Measurements from ENCODE around the gene UBA1. TPM values are rescaled to one million over a fixed set of nuclear protein-coding genes. Genes with fewer than 3 reads are reported as not detected.
A peak's percentile ranks its signal among the peaks of the same experiment; 100 is the strongest.

UBA1 gene
- total RNA-seq, 2 donors from 2014 or later = 227 to 243 TPM

GRCh38 chrX:47217121-47217851 lies 23.7 kb downstream of the UBA1 start:
- Mint-ChIP-seq H3K36me3 (peaks cover 17% of the 10 kb centered on the region), H3K27ac (peak overlapping the region; percentile 98 to 99), H3K9me3 (no peaks in the 10 kb centered on the region), H3K4me1 (ENCODE audit: low read depth in 2 of 2) (peaks cover 40 to 42% of the 10 kb centered on the region in 2 donors), H3K27me3 (no peaks in the 10 kb centered on the region), H3K4me3 (peak overlapping the region; percentile 95)
- DNase-seq (ENCODE audit: low spot score) = no peak
- ATAC-seq = no peak

- no peaks in the 10 kb centered on the region for H3K27me3 Mint-ChIP-seq
- H3K27ac Mint-ChIP-seq = peak overlapping the region; percentile 98 to 99
- ATAC-seq (peak; percentile 92), DNase-seq (ENCODE audit: low spot score) (peak; percentile 98)
- peak overlapping the region; percentile 95 for H3K4me3 Mint-ChIP-seq
- no peaks in the 10 kb centered on the region for H3K9me3 Mint-ChIP-seq
- peaks cover 16% of the 10 kb centered on the region for H3K36me3 Mint-ChIP-seq
- peaks cover 40 to 43% of the 10 kb centered on the region in 2 donors for H3K4me1 Mint-ChIP-seq (ENCODE audit: low read depth in 2 of 2)
Measured at GRCh38 chrX:47217852-47218279, 24.2 kb downstream of the UBA1 start.

DNA sequence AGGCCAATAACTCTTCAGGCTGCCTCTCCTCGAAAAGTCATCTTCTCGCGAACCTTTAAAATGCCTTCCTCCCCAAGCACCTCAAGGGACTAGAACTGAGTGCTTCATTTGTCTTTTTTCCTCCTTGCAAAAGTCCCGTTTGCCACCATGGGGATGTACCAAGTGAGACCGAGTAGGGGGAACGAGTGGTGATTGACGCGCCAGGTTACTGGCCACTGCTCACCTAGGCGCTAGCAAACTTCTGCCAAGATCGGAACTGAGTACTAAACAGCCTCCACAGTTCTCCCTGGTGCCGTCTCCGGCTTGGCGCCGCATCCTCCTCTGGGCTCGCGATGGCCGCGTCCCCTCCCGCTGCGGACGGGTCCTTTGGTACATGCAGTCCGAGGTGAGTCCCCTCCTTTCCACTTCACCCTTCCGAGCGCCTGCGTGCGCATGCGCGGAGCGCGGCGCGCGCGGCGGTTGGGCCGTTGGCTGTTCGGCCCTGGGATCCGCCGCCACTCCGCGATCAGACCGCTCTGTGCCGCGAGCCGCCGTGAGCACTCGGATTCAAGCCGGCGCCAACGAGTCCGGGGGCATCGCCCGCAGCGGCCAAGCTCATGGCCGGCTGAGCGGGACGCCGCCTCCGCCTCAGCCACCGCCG lies 24.8 kb downstream of the UBA1 start, which contains the start of gene CDK16:
TSS of gene CDK16 (plus strand) at position 402 of the 640 bp plus-strand sequence. CDS start 4,877 bp downstream, outside the sequence.
- H3K9me3 Mint-ChIP-seq = no peaks in the 10 kb centered on the region
- H3K4me3 Mint-ChIP-seq = peak within 1 kb of the TSS; percentile 95
- H3K27ac Mint-ChIP-seq = peak within 1 kb of the TSS; percentile 98 to 99
- ATAC-seq (peak; percentile 67 to 78), DNase-seq (ENCODE audit: low spot score) (peak; percentile 91)
- H3K36me3 Mint-ChIP-seq = peaks cover 16% of the 10 kb centered on the region
- H3K27me3 Mint-ChIP-seq = no peaks in the 10 kb centered on the region
- peaks cover 40 to 43% of the 10 kb centered on the region in 2 donors for H3K4me1 Mint-ChIP-seq (ENCODE audit: low read depth in 2 of 2)

GRCh38 chrX:47218920-47219815 lies 25.5 kb downstream of the UBA1 start:
- H3K27ac Mint-ChIP-seq = peak overlapping the region; percentile 98 to 99
- no peak for ATAC-seq
- H3K27me3 Mint-ChIP-seq = no peaks in the 10 kb centered on the region
- H3K4me1 Mint-ChIP-seq (ENCODE audit: low read depth in 2 of 2) = peaks cover 40 to 48% of the 10 kb centered on the region in 2 donors
- H3K36me3 Mint-ChIP-seq = peaks cover 12% of the 10 kb centered on the region
- H3K4me3 Mint-ChIP-seq = peak overlapping the region; percentile 92
- no peaks in the 10 kb centered on the region for H3K9me3 Mint-ChIP-seq
- DNase-seq (ENCODE audit: low spot score) = peak; percentile 78

- no peak overlapping the region for H3K4me3 Mint-ChIP-seq
- H3K9me3 Mint-ChIP-seq = no peaks in the 10 kb centered on the region
- peak overlapping the region in 1 of 2 donors; percentile 22 for H3K27ac Mint-ChIP-seq
- H3K27me3 Mint-ChIP-seq = no peaks in the 10 kb centered on the region
- H3K36me3 Mint-ChIP-seq = peaks cover 2% of the 10 kb centered on the region
- ATAC-seq (no peak), DNase-seq (ENCODE audit: low spot score) (peak; percentile 32)
- H3K4me1 Mint-ChIP-seq (ENCODE audit: low read depth in 2 of 2) = peaks cover 31 to 38% of the 10 kb centered on the region in 2 donors
Measured at GRCh38 chrX:47221756-47222155, 28.1 kb downstream of the UBA1 start.

GRCh38 chrX:47222751-47223350 lies 29.2 kb downstream of the UBA1 start:
- no peaks in the 10 kb centered on the region for H3K9me3 Mint-ChIP-seq
- H3K36me3 Mint-ChIP-seq = no peaks in the 10 kb centered on the region
- no peaks in the 10 kb centered on the region for H3K27me3 Mint-ChIP-seq
- H3K27ac Mint-ChIP-seq = no peak overlapping the region
- no peak overlapping the region for H3K4me3 Mint-ChIP-seq
- DNase-seq (ENCODE audit: low spot score) (peak; percentile 18), ATAC-seq (no peak)
- peaks cover 21 to 31% of the 10 kb centered on the region in 2 donors for H3K4me1 Mint-ChIP-seq (ENCODE audit: low read depth in 2 of 2)

DNA sequence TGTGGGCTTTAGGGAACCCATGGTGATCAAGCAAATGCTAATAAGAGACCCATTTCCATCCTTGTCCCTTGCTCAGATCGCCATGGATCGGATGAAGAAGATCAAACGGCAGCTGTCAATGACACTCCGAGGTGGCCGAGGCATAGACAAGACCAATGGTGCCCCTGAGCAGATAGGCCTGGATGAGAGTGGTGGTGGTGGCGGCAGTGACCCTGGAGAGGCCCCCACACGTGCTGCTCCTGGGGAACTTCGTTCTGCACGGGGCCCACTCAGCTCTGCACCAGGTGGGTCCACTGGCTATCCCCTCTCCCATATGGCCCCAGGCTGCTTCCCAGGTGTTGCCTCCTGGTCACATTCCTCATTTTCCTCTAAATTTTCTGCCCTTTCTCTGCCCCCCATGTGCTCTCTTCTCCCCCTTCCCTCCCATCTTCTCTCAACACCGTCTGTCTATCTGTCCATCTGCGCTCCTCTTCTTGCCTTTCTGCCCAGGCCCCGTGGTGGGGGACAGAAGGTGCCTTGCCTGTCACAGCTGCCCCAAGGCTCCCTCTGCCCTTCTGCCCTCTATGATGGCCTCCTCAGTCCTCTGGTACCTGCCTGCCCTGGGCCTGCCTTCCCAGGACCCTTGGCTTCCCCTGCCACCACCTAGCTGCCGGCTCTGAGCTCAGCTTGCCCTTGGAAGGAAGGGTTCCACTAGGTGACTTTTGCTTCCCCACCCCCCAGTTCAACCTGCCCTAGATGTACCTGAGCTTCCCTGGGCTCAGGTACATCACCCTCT lies 30.0 kb downstream of the UBA1 start:
- no peaks in the 10 kb centered on the region for H3K9me3 Mint-ChIP-seq
- ATAC-seq (no peak), DNase-seq (ENCODE audit: low spot score) (no peak)
- no peak overlapping the region for H3K4me3 Mint-ChIP-seq
- no peaks in the 10 kb centered on the region for H3K27me3 Mint-ChIP-seq
- no peaks in the 10 kb centered on the region for H3K36me3 Mint-ChIP-seq
- peaks cover 21 to 31% of the 10 kb centered on the region in 2 donors for H3K4me1 Mint-ChIP-seq (ENCODE audit: low read depth in 2 of 2)
- H3K27ac Mint-ChIP-seq = no peak overlapping the region

DNA sequence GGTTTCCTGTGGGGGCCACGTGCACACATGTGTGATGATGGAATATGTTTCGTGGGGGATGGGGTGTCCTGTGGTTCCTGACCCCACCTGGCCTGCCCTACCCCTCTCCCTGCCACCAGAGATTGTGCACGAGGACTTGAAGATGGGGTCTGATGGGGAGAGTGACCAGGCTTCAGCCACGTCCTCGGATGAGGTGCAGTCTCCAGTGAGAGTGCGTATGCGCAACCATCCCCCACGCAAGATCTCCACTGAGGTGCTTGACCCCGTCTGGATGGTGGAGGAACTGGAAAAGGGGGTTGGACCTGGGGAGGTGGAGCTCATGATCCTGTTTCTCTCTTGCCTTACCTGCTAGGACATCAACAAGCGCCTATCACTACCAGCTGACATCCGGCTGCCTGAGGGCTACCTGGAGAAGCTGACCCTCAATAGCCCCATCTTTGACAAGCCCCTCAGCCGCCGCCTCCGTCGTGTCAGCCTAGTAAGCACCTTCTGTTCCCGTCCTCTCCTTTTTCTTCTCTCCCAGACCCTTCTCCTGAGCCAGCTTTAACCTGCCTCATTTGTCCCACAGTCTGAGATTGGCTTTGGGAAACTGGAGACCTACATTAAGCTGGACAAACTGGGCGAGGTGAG lies 30.8 kb downstream of the UBA1 start:
- H3K27ac Mint-ChIP-seq = no peak overlapping the region
- no peaks in the 10 kb centered on the region for H3K9me3 Mint-ChIP-seq
- no peaks in the 10 kb centered on the region for H3K27me3 Mint-ChIP-seq
- peaks cover 18 to 27% of the 10 kb centered on the region in 2 donors for H3K4me1 Mint-ChIP-seq (ENCODE audit: low read depth in 2 of 2)
- no peaks in the 10 kb centered on the region for H3K36me3 Mint-ChIP-seq
- no peak overlapping the region for H3K4me3 Mint-ChIP-seq
- ATAC-seq (no peak), DNase-seq (ENCODE audit: low spot score) (peak; percentile 44)

GRCh38 chrX:47224896-47225290 lies 31.3 kb downstream of the UBA1 start:
- ATAC-seq = no peak
- H3K4me3 Mint-ChIP-seq = no peak overlapping the region
- no peaks in the 10 kb centered on the region for H3K27me3 Mint-ChIP-seq
- no peak overlapping the region for H3K27ac Mint-ChIP-seq
- peak; percentile 20 for DNase-seq (ENCODE audit: low spot score)
- peaks cover 13 to 22% of the 10 kb centered on the region in 2 donors for H3K4me1 Mint-ChIP-seq (ENCODE audit: low read depth in 2 of 2)
- H3K36me3 Mint-ChIP-seq = no peaks in the 10 kb centered on the region
- H3K9me3 Mint-ChIP-seq = no peaks in the 10 kb centered on the region

DNA sequence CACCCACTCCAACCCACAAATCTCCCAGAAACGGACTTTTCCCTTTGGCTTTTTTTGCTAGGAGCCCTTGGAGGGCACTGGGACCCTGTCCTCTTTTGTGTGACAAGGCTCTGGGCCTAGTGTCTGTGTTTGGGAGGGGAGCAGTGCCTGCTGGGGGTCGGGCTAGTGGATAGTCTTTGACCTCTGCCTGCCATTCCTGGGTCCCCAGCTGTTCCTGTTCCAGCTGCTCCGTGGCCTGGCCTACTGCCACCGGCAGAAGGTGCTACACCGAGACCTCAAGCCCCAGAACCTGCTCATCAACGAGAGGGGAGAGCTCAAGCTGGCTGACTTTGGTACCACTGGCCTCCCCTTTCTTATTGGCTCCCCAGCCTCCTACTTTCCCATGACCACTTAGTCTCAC lies 32.4 kb downstream of the UBA1 start:
- ATAC-seq = no peak
- peak; percentile 13 for DNase-seq (ENCODE audit: low spot score)
- no peak overlapping the region for H3K27ac Mint-ChIP-seq
- no peaks in the 10 kb centered on the region for H3K27me3 Mint-ChIP-seq
- no peaks in the 10 kb centered on the region for H3K9me3 Mint-ChIP-seq
- H3K36me3 Mint-ChIP-seq = no peaks in the 10 kb centered on the region
- H3K4me3 Mint-ChIP-seq = no peak overlapping the region
- peaks cover 1 to 11% of the 10 kb centered on the region in 2 donors for H3K4me1 Mint-ChIP-seq (ENCODE audit: low read depth in 2 of 2)

- no peak overlapping the region for H3K27ac Mint-ChIP-seq
- no peak overlapping the region for H3K4me3 Mint-ChIP-seq
- H3K9me3 Mint-ChIP-seq = no peaks in the 10 kb centered on the region
- DNase-seq (ENCODE audit: low spot score) (peak; percentile 29), ATAC-seq (no peak)
- H3K4me1 Mint-ChIP-seq (ENCODE audit: low read depth in 2 of 2) = peaks cover 0 to 13% of the 10 kb centered on the region in 2 donors
- no peaks in the 10 kb centered on the region for H3K27me3 Mint-ChIP-seq
- no peaks in the 10 kb centered on the region for H3K36me3 Mint-ChIP-seq
Measured at GRCh38 chrX:47226531-47227333, 33.1 kb downstream of the UBA1 start.

- Mint-ChIP-seq H3K9me3 (no peaks in the 10 kb centered on the region), H3K4me1 (ENCODE audit: low read depth in 2 of 2) (peaks cover 0 to 9% of the 10 kb centered on the region in 2 donors), H3K4me3 (no peak overlapping the region), H3K27me3 (no peaks in the 10 kb centered on the region), H3K36me3 (no peaks in the 10 kb centered on the region), H3K27ac (no peak overlapping the region)
- no peak for DNase-seq (ENCODE audit: low spot score)
- no peak for ATAC-seq
Measured at GRCh38 chrX:47227334-47227583, 33.6 kb downstream of the UBA1 start.
